Astrocyte (in vitro differentiated cells and primary cell): ENCODE measurements around the gene HGFAC. TPM values are rescaled to one million over a fixed set of nuclear protein-coding genes. Genes with fewer than 3 reads are reported as not detected.

Experiments
- DNase-seq: peaks from one replicate; pipeline ENCODE4 v3.0.0-alpha.2; 2010; ENCODE audit warnings: low read depth
- FAIRE-seq: peaks from 2 replicates; lab custom pipeline; 2011; peaks lifted over from hg19 to GRCh38; lab: Jason Lieb, UNC
- H2AFZ ChIP-seq: 2 replicates; pipeline ENCODE4 v1.6.0; 2012; ENCODE audit warnings: low read depth, low read length, inconsistent platforms
- H3K27ac ChIP-seq: 2 replicates; pipeline ENCODE4 v1.5.1; 2011; ENCODE audit warnings: low read depth, low read length, inconsistent platforms
- H3K27me3 ChIP-seq: 2 replicates; pipeline ENCODE4 v1.6.0; 2011; ENCODE audit warnings: low read length, inconsistent platforms; ENCODE audit not compliant: insufficient read depth
- H3K36me3 ChIP-seq: 2 replicates; pipeline ENCODE4 v1.5.1; 2011; ENCODE audit warnings: low read length, inconsistent platforms; ENCODE audit not compliant: insufficient read depth
- H3K4me1 ChIP-seq: 2 replicates; pipeline ENCODE4 v1.5.1; 2011; ENCODE audit warnings: low read length, inconsistent platforms; ENCODE audit not compliant: insufficient read depth
- H3K4me2 ChIP-seq: 2 replicates; pipeline ENCODE4 v1.6.0; 2012; ENCODE audit warnings: low read length, inconsistent platforms
- H3K4me3 ChIP-seq: 2 replicates; pipeline ENCODE4 v1.5.1; 2011; ENCODE audit warnings: low read depth, mild to moderate bottlenecking, low read length, inconsistent platforms; ENCODE audit not compliant: insufficient read depth
- H3K79me2 ChIP-seq: 2 replicates; pipeline ENCODE4 v1.6.0; 2012; ENCODE audit warnings: mild to moderate bottlenecking, low read length, inconsistent platforms; ENCODE audit not compliant: insufficient read depth
- H3K9ac ChIP-seq: 2 replicates; pipeline ENCODE4 v1.6.0; 2012; ENCODE audit warnings: mild to moderate bottlenecking, low read length, inconsistent platforms
- H3K9me3 ChIP-seq: 2 replicates; pipeline ENCODE4 v1.5.1; 2012; ENCODE audit warnings: low read depth, mild to moderate bottlenecking, low read length, inconsistent platforms; ENCODE audit not compliant: insufficient read depth
- H4K20me1 ChIP-seq: 2 replicates; pipeline ENCODE4 v1.6.0; 2012; ENCODE audit warnings: low read length, inconsistent platforms; ENCODE audit not compliant: insufficient read depth
- H3K27ac Mint-ChIP-seq: one replicate; pipeline ENCODE4 v1.8.0; 2021; ENCODE audit warnings: mild to moderate bottlenecking, mixed read lengths; ENCODE audit not compliant: unreplicated experiment
- H3K27me3 Mint-ChIP-seq: one replicate; pipeline ENCODE4 v1.8.0; 2021; ENCODE audit warnings: low read depth, mixed read lengths; ENCODE audit not compliant: unreplicated experiment
- H3K36me3 Mint-ChIP-seq: one replicate; pipeline ENCODE4 v1.8.0; 2021; ENCODE audit warnings: low read depth, mixed read lengths; ENCODE audit not compliant: unreplicated experiment
- H3K4me1 Mint-ChIP-seq: one replicate; pipeline ENCODE4 v1.8.0; 2021; ENCODE audit warnings: low read depth, mixed read lengths; ENCODE audit not compliant: unreplicated experiment
- H3K4me3 Mint-ChIP-seq: one replicate; pipeline ENCODE4 v1.8.0; 2021; ENCODE audit warnings: mild to moderate bottlenecking, moderate library complexity, mixed read lengths; ENCODE audit not compliant: unreplicated experiment
- H3K9me3 Mint-ChIP-seq: one replicate; pipeline ENCODE4 v1.8.0; 2021; ENCODE audit warnings: mild to moderate bottlenecking, mixed read lengths; ENCODE audit not compliant: unreplicated experiment
- CTCF ChIP-seq: IDR thresholded peaks from 2 replicates; pipeline ENCODE4 v1.5.1; 2011; ENCODE audit warnings: low read depth, mild to moderate bottlenecking, inconsistent platforms, low read length, moderate library complexity; ENCODE audit not compliant: insufficient read depth
- EZH2 ChIP-seq: IDR thresholded peaks from 2 replicates; pipeline ENCODE4 v1.6.1; 2012; ENCODE audit warnings: mild to moderate bottlenecking, low read length, inconsistent platforms; ENCODE audit not compliant: insufficient read depth
- total RNA-seq: library from RNA; stranded (reverse); gene quantifications from 2 replicates; pipeline ENCODE4 v1.2.1, GENCODE V29; 2021

HGFAC gene
- total RNA-seq, 1 donor from 2014 or later, result 0.52 TPM

DNA sequence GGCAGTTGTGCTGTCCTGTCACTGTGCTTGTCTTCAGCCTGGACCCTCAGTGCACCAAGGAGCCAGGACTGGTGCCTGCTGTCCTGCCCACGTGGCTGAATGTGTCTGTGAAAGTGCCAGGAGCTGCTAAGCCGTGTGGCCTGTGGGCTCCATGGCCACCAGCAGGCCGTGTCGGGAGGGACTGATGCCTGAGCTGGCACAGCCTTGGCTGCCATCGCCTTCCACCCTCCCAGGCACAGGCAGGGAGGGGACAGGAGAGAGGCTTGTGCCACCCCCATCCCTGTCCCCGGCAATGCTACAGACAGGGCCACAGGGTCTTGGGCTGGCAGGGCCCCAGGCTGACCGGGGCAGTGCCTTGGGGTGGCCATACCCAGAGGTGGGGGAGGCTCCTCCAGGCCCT, 46.1 kb downstream of the HGFAC start:
- Histone ChIP-seq H3K9ac (no peak overlapping the region), H3K36me3 (no peaks in the 10 kb centered on the region), H3K27me3 (peaks cover 13% of the 10 kb centered on the region), H3K27ac (no peak overlapping the region), H2AFZ (no peak overlapping the region), H3K4me2 (no peak overlapping the region), H3K4me1 (peaks cover 10% of the 10 kb centered on the region), H3K79me2 (no peaks in the 10 kb centered on the region), H3K4me3 (no peak overlapping the region), H4K20me1 (peaks cover 7% of the 10 kb centered on the region), H3K9me3 (no peaks in the 10 kb centered on the region)
- DNase-seq (no peak), FAIRE-seq (no peak)
- Mint-ChIP-seq H3K9me3 (no peaks in the 10 kb centered on the region), H3K27ac (no peak overlapping the region), H3K4me3 (no peak overlapping the region), H3K27me3 (peaks cover 21% of the 10 kb centered on the region), H3K4me1 (peaks cover 6% of the 10 kb centered on the region), H3K36me3 (no peaks in the 10 kb centered on the region)
- TF ChIP-seq EZH2, result no peak
- TF ChIP-seq CTCF, result no peak

DNA sequence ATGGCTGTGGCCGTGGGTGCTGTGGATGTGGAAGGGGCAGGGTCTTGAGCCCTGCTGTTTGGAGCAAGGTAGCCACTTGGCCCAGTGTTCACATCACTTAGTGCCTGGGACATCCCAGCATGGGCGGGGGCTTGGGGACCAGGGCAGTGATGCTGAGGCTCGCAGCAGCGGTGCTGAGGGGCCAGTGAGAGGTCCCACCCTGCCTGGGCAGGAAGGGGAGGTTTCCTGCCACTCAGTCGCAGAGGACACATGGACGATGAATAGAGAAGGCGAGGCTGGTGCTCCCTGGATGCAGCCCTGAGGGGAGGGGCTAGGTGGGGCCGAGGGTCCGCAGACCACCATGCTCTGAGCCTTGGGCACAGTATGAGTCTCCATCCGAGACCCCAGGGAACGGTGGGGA, 47.1 kb downstream of the HGFAC start:
- Mint-ChIP-seq H3K4me3 (no peak overlapping the region), H3K9me3 (no peaks in the 10 kb centered on the region), H3K27me3 (peaks cover 21% of the 10 kb centered on the region), H3K4me1 (peaks cover 6% of the 10 kb centered on the region), H3K27ac (no peak overlapping the region), H3K36me3 (no peaks in the 10 kb centered on the region)
- Histone ChIP-seq H3K4me3 (no peak overlapping the region), H3K27ac (no peak overlapping the region), H3K9ac (no peak overlapping the region), H3K9me3 (no peaks in the 10 kb centered on the region), H3K79me2 (no peaks in the 10 kb centered on the region), H2AFZ (no peak overlapping the region), H3K27me3 (peaks cover 13% of the 10 kb centered on the region), H3K36me3 (no peaks in the 10 kb centered on the region), H3K4me1 (peaks cover 10% of the 10 kb centered on the region), H4K20me1 (peaks cover 7% of the 10 kb centered on the region), H3K4me2 (no peak overlapping the region)
- no peak for DNase-seq
- no peak for FAIRE-seq
- no peak for TF ChIP-seq EZH2
- no peak for TF ChIP-seq CTCF

GRCh38 chr4:3489451-3489962, 47.7 kb downstream of the HGFAC start:
- Mint-ChIP-seq H3K4me1 (peaks cover 6% of the 10 kb centered on the region), H3K9me3 (no peaks in the 10 kb centered on the region), H3K4me3 (no peak overlapping the region), H3K27me3 (peaks cover 21% of the 10 kb centered on the region), H3K27ac (no peak overlapping the region), H3K36me3 (no peaks in the 10 kb centered on the region)
- Histone ChIP-seq H2AFZ (no peak overlapping the region), H3K4me3 (no peak overlapping the region), H3K4me1 (peaks cover 4% of the 10 kb centered on the region), H3K9me3 (no peaks in the 10 kb centered on the region), H3K27me3 (peaks cover 13% of the 10 kb centered on the region), H3K36me3 (no peaks in the 10 kb centered on the region), H3K4me2 (no peak overlapping the region), H3K9ac (no peak overlapping the region), H3K27ac (no peak overlapping the region), H3K79me2 (no peaks in the 10 kb centered on the region), H4K20me1 (peaks cover 7% of the 10 kb centered on the region)
- FAIRE-seq, result no peak
- TF ChIP-seq CTCF (no peak), EZH2 (no peak)
- no peak for DNase-seq
